ENCODE data around the gene TRIM63. TPM values are rescaled to one million over a fixed set of nuclear protein-coding genes. Genes with fewer than 3 reads are reported as not detected.

The TRIM63 gene
- total and polyA plus RNA-seq, 2 of the 8 experiments (the other 6 are each of a cell fraction or from before 2014, with no cell fraction given), result not detected

DNA sequence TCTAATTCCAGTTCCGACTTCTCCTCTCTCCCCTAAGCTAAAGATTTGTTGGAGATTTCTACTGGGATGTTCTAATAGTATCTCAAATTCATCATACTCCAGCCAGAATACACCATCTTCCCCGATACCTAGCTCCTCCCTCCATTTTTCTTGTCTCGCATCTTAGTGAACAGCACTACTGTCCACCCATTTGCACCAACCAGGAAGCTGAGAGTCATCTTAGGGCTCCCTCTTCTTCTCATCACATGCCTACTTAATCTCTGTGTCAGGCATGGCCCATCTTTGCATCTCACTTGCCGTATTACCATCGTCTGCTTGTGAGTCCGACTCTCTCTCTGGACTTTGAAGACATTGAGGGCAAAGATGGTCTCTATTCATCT is 3.5 kb upstream of the TRIM63 start:
- H3K18ac ChIP-seq (ENCODE audit: extremely low read depth, low read length), result no peak overlapping the region
- H3K4me2 ChIP-seq (ENCODE audit: insufficient read depth in 1 of 2, low read depth in 2 of 2, low read length in 2 of 2), result no peak overlapping the region
- no peaks in the 10 kb centered on the region for H4K20me1 ChIP-seq (replicated peaks in 1 of 2; ENCODE audit: control insufficient read depth in 1 of 2, insufficient read depth in 2 of 2, low read length in 2 of 2)
- H3K4me3 ChIP-seq (ENCODE audit: extremely low read depth in 1 of 4, insufficient read depth in 2 of 4, low read depth in 3 of 4, low read length in 4 of 4), result no peak overlapping the region
- H3K79me1 ChIP-seq (ENCODE audit: low read depth, low read length), result no peaks in the 10 kb centered on the region
- WGBS, 2 experiments (ENCODE audit: extremely low coverage in 1 of 2, insufficient coverage in 1 of 2, insufficient read length in 1 of 2, insufficient replicate concordance in 2 of 2, low coverage in 1 of 2, low lambda C conversion rate in 2 of 2, missing lambda C conversion rate in 1 of 2), result 90% methylated on average over 6 of the region's 6 CpGs; no CpG with 5 or more reads in 1 of the 2 experiments
- no peak overlapping the region for H2BK20ac ChIP-seq (ENCODE audit: low read length)
- no peak overlapping the region for H4K91ac ChIP-seq (replicated peaks; ENCODE audit: insufficient read length, low read length)
- H3K56ac ChIP-seq (replicated peaks; ENCODE audit: insufficient read length, low read depth, low read length), result no peak overlapping the region
- no peak overlapping the region for H3K14ac ChIP-seq (ENCODE audit: insufficient read length)
- no peaks in the 10 kb centered on the region for H3K79me2 ChIP-seq (ENCODE audit: control insufficient read depth in 1 of 2, insufficient read depth in 2 of 2, low read length in 2 of 2)
- H3K9ac ChIP-seq (replicated peaks in 1 of 4; ENCODE audit: extremely low read depth in 1 of 4, low read depth in 3 of 4, low read length in 3 of 4), result no peak overlapping the region
- no peak overlapping the region for H2BK5ac ChIP-seq (ENCODE audit: low read depth, low read length)
- H3K27ac ChIP-seq (ENCODE audit: low read depth, low read length), result no peak overlapping the region
- DNase-seq (ENCODE audit: low read depth in 1 of 2, low spot score in 2 of 2), result no peak
- no peak overlapping the region for H2AK5ac ChIP-seq (ENCODE audit: low read depth, low read length)
- H3K4ac ChIP-seq (replicated peaks; ENCODE audit: insufficient read length, low read depth, low read length), result no peak overlapping the region
- TF ChIP-seq POLR2AphosphoS5 (IDR thresholded peaks at IDR 0.05; ENCODE audit: low read depth, low read length) (no peak), EGR1 (IDR thresholded peaks at IDR 0.05; ENCODE audit: borderline replicate concordance, low read depth, low read length) (no peak), JUN (IDR thresholded peaks at IDR 0.05; ENCODE audit: low read depth, low read length) (no peak), CEBPB (IDR thresholded peaks at IDR 0.05; ENCODE audit: low read depth, low read length) (no peak), RXRA (IDR thresholded peaks at IDR 0.05; ENCODE audit: insufficient read depth, low read depth, low read length) (no peak), USF2 (IDR thresholded peaks at IDR 0.05; ENCODE audit: low read length) (no peak), CTBP2 (IDR thresholded peaks at IDR 0.05; ENCODE audit: borderline replicate concordance, insufficient read depth, insufficient read length, low read length) (no peak), BCL11A (IDR thresholded peaks at IDR 0.05; ENCODE audit: low read depth in 2 of 2, low read length in 2 of 2) (no peak), HDAC6 (IDR thresholded peaks at IDR 0.05; ENCODE audit: low read depth, low read length) (no peak), FOSL1 (IDR thresholded peaks at IDR 0.05; ENCODE audit: insufficient read depth, low read depth, low read length) (no peak)
- TF ChIP-seq, protein P1, sequence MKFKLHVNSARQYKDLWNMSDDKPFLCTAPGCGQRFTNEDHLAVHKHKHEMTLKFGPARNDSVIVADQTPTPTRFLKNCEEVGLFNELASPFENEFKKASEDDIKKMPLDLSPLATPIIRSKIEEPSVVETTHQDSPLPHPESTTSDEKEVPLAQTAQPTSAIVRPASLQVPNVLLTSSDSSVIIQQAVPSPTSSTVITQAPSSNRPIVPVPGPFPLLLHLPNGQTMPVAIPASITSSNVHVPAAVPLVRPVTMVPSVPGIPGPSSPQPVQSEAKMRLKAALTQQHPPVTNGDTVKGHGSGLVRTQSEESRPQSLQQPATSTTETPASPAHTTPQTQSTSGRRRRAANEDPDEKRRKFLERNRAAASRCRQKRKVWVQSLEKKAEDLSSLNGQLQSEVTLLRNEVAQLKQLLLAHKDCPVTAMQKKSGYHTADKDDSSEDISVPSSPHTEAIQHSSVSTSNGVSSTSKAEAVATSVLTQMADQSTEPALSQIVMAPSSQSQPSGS (IDR thresholded peaks at IDR 0.05; ENCODE audit: low read length), result no peak
- H3K36me3 ChIP-seq (ENCODE audit: control insufficient read depth in 2 of 4, insufficient read depth in 4 of 4, low read length in 3 of 4), result no peaks in the 10 kb centered on the region
- no peak overlapping the region for H4K8ac ChIP-seq (ENCODE audit: extremely low read depth, insufficient read depth, low read length)
- no peak overlapping the region for H2BK12ac ChIP-seq (ENCODE audit: low read depth, low read length)
- no peak overlapping the region for H2AFZ ChIP-seq (ENCODE audit: low read length)
- H3K23me2 ChIP-seq (ENCODE audit: low read depth, low read length), result no peaks in the 10 kb centered on the region
- FAIRE-seq, result no peak
- no peaks in the 10 kb centered on the region for H3K27me3 ChIP-seq (replicated peaks in 1 of 4; ENCODE audit: control insufficient read depth in 3 of 4, extremely low read depth in 1 of 4, insufficient read depth in 3 of 4, low read length in 3 of 4)
- H4K5ac ChIP-seq (ENCODE audit: insufficient read length, low read depth, low read length), result no peak overlapping the region
- H3K9me3 ChIP-seq (ENCODE audit: insufficient read depth in 2 of 2, low read depth in 1 of 2, low read length in 1 of 2), result no peaks in the 10 kb centered on the region
- no peak overlapping the region for H2BK15ac ChIP-seq (ENCODE audit: low read length)
- H3K4me1 ChIP-seq (replicated peaks in 1 of 4; ENCODE audit: control insufficient read depth in 3 of 4, insufficient read depth in 4 of 4, low read length in 3 of 4), result peaks cover 0 to 2% (median 0%) of the 10 kb centered on the region in 4 experiments; a peak in 1 of 7 replicates
- H2BK120ac ChIP-seq (replicated peaks; ENCODE audit: low read depth, low read length), result no peak overlapping the region
- no peak overlapping the region for H3K23ac ChIP-seq (ENCODE audit: insufficient read length)
- ChIA-PET POLR2A (ENCODE audit: partially characterized antibody) (interaction anchor here (0.6 to 1.7 kb wide), 5 partner anchors 9 to 261 kb away, joined by 3 to 4 read pairs (median 4); partner anchors contain the start of gene SH3BGRL3), CTCF (ENCODE audit: partially characterized antibody) (interaction anchor here (0.7 to 4.9 kb wide), 4 partner anchors 9 to 1044 kb away, joined by 3 to 23 read pairs (median 6); no protein-coding TSS in a partner anchor)

Measured in H1 (cell line).